ENCODE measurements around the gene KCNH8.

KCNH8 gene

GRCh38 chr3:19248767-19249166 is 100.5 kb downstream of the KCNH8 start:
- TF ChIP-seq ZBTB7A (IDR thresholded peaks at IDR 0.05; ENCODE audit: low read depth) = no peak
- no peak for TF ChIP-seq USF1 (IDR thresholded peaks at IDR 0.05)
- TF ChIP-seq RAD21 (IDR thresholded peaks at IDR 0.05; ENCODE audit: low read depth) = no peak
- TF ChIP-seq REST (IDR thresholded peaks at IDR 0.05; ENCODE audit: low read depth) = no peak
- no peak for TF ChIP-seq YY1 (IDR thresholded peaks at IDR 0.05; ENCODE audit: low read depth)
- TF ChIP-seq TAF1 (IDR thresholded peaks at IDR 0.05; ENCODE audit: low read depth) = no peak
- TF ChIP-seq, protein P1, sequence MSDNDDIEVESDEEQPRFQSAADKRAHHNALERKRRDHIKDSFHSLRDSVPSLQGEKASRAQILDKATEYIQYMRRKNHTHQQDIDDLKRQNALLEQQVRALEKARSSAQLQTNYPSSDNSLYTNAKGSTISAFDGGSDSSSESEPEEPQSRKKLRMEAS (IDR thresholded peaks at IDR 0.05) = no peak
- TF ChIP-seq CEBPB (IDR thresholded peaks at IDR 0.05) = no peak
- no peak for TF ChIP-seq FOXM1 (IDR thresholded peaks at IDR 0.05; ENCODE audit: borderline replicate concordance, low read depth)

DNA sequence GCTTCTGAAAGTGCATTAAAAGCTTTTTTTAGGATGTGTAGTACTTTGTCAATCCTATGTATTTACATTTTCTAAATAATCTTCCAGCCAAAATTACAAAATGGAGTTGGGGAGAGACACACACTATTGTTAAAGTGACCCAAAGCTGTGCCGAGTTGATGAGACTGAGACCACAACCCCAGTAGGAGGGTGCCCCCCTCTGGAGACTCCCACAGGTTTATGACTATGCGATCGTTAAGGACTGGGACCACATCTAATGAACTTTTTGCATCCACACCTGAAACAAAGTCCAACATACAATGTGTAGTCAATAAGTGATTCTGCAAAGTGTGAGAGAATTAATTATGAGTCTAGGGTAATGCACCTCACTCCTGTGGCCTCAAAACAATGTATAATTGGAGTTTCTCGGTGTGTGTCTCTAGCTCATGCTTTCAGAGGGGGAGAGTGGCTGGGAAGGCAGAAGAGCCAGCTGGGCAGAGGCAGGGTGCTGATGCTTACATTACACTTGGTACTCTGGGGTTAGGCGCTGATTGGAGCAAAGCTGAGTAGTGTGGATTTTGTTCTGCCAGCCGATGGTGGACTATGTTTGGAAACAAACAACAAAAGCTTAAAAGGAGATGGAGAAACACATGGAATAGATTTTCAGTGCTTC is 102.8 kb downstream of the KCNH8 start:
- TF ChIP-seq FOXM1 (IDR thresholded peaks at IDR 0.05; ENCODE audit: borderline replicate concordance, low read depth) = no peak
- TF ChIP-seq TAF1 (IDR thresholded peaks at IDR 0.05; ENCODE audit: low read depth) = no peak
- TF ChIP-seq USF1 (IDR thresholded peaks at IDR 0.05) = no peak
- no peak for TF ChIP-seq CREB1 (IDR thresholded peaks at IDR 0.05; ENCODE audit: low read depth)
- no peak for TF ChIP-seq YY1 (IDR thresholded peaks at IDR 0.05; ENCODE audit: low read depth)
- TF ChIP-seq REST (IDR thresholded peaks at IDR 0.05; ENCODE audit: low read depth) = no peak
- no peak for TF ChIP-seq CEBPB (IDR thresholded peaks at IDR 0.05)
- TF ChIP-seq TCF12 (IDR thresholded peaks at IDR 0.05; ENCODE audit: low read depth) = no peak
- no peak for TF ChIP-seq EP300 (IDR thresholded peaks at IDR 0.05; ENCODE audit: borderline replicate concordance)

DNA sequence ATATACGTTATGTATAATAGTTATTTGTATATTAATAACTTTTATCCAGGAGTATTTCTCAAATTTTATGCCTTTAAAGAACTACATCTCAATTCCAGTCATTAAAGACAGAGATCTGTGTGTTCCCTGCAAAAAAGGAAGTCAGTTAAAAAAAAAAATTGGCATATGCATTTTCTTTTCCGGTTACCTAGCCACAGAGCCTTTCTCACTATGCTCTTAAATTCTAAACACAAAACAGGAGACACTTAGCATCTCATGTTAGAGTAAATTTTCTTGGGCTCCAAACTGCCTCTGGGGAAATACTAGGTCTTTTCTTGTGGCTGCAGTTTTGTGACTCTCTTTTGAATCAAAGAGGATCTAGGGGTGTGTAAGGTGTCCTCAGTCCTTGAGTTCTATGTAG is 105.9 kb downstream of the KCNH8 start:
- TF ChIP-seq TEAD4 (IDR thresholded peaks at IDR 0.05) (no peak), CEBPB (IDR thresholded peaks at IDR 0.05) (no peak), NFIC (IDR thresholded peaks at IDR 0.05) (no peak), RAD21 (IDR thresholded peaks at IDR 0.05; ENCODE audit: low read depth) (no peak)

DNA sequence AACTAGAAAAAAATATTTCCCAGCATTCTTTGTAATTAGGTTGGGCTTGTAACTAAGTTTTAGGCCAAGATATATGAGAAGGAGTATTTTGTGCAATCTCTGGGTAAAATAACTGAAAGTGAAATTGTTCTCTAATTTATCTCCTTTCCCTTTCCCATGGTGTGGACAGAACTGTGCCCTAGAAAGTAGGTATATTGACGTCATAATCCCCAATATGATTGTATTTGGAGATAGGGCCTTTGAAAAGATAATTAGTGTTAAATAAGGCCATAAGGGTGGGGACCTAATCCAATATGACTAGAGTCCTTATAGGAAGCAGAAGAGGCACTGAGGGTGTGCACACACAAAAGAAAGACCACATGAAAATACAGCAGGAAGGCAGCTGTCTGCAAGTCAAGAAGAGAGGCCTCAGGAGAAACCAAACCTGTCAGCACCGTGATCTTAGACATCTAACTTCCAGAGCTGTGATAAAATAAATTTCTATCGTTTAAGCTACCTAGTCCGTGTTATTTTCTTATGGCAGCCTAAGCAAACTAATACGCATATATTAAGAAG is 106.6 kb downstream of the KCNH8 start:
- TF ChIP-seq YY1 (IDR thresholded peaks at IDR 0.05; ENCODE audit: low read depth) (no peak), NFIC (IDR thresholded peaks at IDR 0.05) (no peak), TCF12 (IDR thresholded peaks at IDR 0.05; ENCODE audit: low read depth) (no peak), REST (IDR thresholded peaks at IDR 0.05; ENCODE audit: low read depth) (no peak), RAD21 (IDR thresholded peaks at IDR 0.05; ENCODE audit: low read depth) (no peak), TEAD4 (IDR thresholded peaks at IDR 0.05) (no peak), ZBTB7A (IDR thresholded peaks at IDR 0.05; ENCODE audit: low read depth) (no peak), EGR1 (IDR thresholded peaks at IDR 0.05) (no peak), USF1 (IDR thresholded peaks at IDR 0.05) (no peak), FOXM1 (IDR thresholded peaks at IDR 0.05; ENCODE audit: borderline replicate concordance, low read depth) (no peak)
- TF ChIP-seq, protein P1 (IDR thresholded peaks at IDR 0.05) = no peak
